Endothelial cell of umbilical vein (primary cell): Measurements from ENCODE around the gene SLC26A4.

Experiments
- CTCF ChIP-seq, 2 donors: IDR thresholded peaks; 1 replicate in 1 of 2; 2 replicates in 1 of 2; pipeline ENCODE4 v1.5.1; 2011; ENCODE audit warnings: low read length in 2 of 2, mild to moderate bottlenecking in 2 of 2, moderate library complexity in 2 of 2, control low read depth in 1 of 2, inconsistent platforms in 1 of 2, low read depth in 1 of 2; ENCODE audit not compliant: insufficient read depth in 1 of 2; ENCODE audit errors: extremely low read depth in 1 of 2
- JUN ChIP-seq: IDR thresholded peaks from 2 replicates; pipeline ENCODE4 v1.6.1; 2011; ENCODE audit warnings: borderline replicate concordance, low read depth; ENCODE audit not compliant: insufficient read length, insufficient read depth
- MAX ChIP-seq: IDR thresholded peaks from 2 replicates; pipeline ENCODE4 v1.6.1; 2011; ENCODE audit not compliant: insufficient read depth, insufficient read length
- MYC ChIP-seq: IDR thresholded peaks from one replicate; pipeline ENCODE4 v1.6.1; 2011; ENCODE audit warnings: mild to moderate bottlenecking, low read depth, low read length
- POLR2A ChIP-seq: IDR thresholded peaks from 2 replicates; pipeline ENCODE4 v1.6.1; 2012; ENCODE audit warnings: low read depth, mild to moderate bottlenecking, control low read depth, low read length
- POLR2AphosphoS5 ChIP-seq: IDR thresholded peaks from 2 replicates; pipeline ENCODE4 v1.6.1; 2012; ENCODE audit warnings: low read depth, mild to moderate bottlenecking, control low read depth, low read length, moderate library complexity; ENCODE audit not compliant: insufficient read depth

- TF ChIP-seq POLR2A (no peak), CTCF (IDR thresholded peaks at IDR 0.05; ENCODE audit: extremely low read depth in 1 of 2, insufficient read depth in 1 of 2, low read depth in 1 of 2, low read length in 2 of 2) (no peak), POLR2AphosphoS5 (no peak), MAX (no peak), MYC (no peak), JUN (no peak)
These were observed 16.2 kb upstream of the SLC26A4 start for GRCh38 chr7:107644309-107644974.
